Measurements from ENCODE around the gene SLITRK1. TPM values are rescaled to one million over a fixed set of nuclear protein-coding genes. Genes with fewer than 3 reads are reported as not detected.

SLITRK1 gene
- total RNA-seq, 1 experiment from 2014 or later, result 1.9 TPM

DNA sequence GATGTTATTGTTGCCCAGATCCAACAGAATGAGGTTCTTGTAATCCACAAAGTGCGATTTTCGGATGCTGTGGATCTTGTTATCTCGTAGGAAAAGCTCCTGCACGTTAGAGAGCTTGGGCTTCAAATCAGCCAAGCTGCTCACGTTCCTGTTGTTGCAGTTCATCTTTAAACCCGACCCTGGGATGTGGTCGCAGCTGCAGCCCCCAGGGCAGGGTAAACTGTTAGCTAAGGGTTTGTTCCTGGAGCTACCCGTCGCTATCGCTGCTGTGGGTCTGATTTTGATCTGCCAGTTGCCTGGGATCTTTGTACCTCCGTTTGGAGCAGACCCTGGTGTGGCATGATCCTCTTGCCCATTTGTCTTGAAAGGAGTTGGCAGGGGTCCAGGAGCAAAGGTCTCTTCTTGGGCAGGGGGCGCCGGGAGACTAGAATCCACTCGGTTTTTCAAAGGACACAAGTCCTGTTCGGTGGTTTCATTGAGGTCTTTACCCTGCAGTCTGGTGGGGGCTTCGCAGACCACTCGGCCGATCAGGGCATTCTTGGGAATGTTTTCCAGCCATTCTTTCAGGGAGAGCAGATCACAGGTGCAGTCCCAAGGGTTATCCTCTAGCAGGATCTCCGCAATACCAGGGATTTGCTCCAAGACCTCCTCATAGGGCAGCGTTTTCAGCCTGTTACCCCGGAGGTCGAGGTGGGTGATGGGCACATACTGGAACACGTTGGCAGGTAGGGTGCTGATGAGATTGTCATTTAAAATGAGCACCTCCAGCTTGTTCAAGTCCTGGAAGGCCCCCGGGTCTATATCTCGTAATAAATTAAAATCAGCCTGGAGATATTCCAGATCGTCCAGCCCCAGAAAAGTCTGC is 1.8 kb downstream of the SLITRK1 start (continued):
- TF ChIP-seq, protein P1, sequence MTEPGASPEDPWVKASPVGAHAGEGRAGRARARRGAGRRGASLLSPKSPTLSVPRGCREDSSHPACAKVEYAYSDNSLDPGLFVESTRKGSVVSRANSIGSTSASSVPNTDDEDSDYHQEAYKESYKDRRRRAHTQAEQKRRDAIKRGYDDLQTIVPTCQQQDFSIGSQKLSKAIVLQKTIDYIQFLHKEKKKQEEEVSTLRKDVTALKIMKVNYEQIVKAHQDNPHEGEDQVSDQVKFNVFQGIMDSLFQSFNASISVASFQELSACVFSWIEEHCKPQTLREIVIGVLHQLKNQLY (CRISPR knock-in tag; IDR thresholded peaks at IDR 0.05), result no peak
- TF ChIP-seq, protein P2, sequence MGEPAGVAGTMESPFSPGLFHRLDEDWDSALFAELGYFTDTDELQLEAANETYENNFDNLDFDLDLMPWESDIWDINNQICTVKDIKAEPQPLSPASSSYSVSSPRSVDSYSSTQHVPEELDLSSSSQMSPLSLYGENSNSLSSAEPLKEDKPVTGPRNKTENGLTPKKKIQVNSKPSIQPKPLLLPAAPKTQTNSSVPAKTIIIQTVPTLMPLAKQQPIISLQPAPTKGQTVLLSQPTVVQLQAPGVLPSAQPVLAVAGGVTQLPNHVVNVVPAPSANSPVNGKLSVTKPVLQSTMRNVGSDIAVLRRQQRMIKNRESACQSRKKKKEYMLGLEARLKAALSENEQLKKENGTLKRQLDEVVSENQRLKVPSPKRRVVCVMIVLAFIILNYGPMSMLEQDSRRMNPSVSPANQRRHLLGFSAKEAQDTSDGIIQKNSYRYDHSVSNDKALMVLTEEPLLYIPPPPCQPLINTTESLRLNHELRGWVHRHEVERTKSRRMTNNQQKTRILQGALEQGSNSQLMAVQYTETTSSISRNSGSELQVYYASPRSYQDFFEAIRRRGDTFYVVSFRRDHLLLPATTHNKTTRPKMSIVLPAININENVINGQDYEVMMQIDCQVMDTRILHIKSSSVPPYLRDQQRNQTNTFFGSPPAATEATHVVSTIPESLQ (CRISPR knock-in tag; IDR thresholded peaks at IDR 0.05), result no peak
- TF ChIP-seq IRF2 (CRISPR knock-in tag; IDR thresholded peaks at IDR 0.05; ENCODE audit: borderline replicate concordance, low read depth), result no peak
- TF ChIP-seq NFYB (CRISPR knock-in tag; conservative IDR thresholded peaks at IDR 0.05; ENCODE audit: low read depth), result no peak
- no peak for TF ChIP-seq TEAD4 (CRISPR knock-in tag; IDR thresholded peaks at IDR 0.05)
- no peak for TF ChIP-seq FOXK1 (CRISPR knock-in tag; IDR thresholded peaks at IDR 0.05)

DNA sequence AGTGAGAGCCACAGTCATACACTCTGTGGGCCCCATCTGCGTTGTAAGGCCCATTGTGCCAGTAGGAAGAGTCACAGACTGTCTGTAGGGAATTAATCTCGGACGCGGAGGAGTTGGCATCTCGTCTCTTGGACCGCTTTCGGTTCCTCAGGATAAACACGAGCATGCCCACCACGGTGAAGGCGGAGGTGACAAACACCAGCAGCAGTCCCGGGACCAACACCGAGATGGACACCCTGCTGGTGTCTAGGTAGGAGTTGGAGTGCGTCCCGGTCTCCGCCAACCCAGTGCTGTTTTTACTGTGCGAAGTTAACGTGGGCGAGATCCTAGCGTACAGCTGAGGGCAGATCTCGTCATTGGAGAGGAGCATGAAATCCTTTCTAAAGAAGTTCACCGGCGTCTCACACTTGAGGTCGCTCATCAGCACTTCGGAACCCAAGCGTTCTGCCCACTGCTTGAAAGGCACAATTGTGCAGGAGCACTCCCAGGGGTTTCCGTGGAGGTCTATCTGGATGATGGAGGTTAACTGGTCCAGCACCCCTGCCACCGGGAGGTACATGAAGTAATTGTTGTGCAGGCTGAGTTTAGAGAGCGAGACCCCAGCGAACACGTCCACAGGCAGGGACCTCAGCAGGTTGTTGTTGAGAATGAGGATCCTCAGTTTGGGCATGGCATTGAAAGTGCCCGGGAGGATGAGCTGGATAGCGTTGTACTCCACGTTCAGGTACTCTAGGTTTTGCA is 2.7 kb downstream of the SLITRK1 start:
- DNase-seq (ENCODE audit: low spot score) (no peak), ATAC-seq (peak; percentile 5)
- ChIA-PET CTCF (no interaction called here), POLR2A (no interaction called here)
- H3K27me3 Mint-ChIP-seq (ENCODE audit: low read depth), result peaks cover 78% of the 10 kb centered on the region
- H3K27ac Mint-ChIP-seq, result no peak overlapping the region
- no peaks in the 10 kb centered on the region for H3K9me3 Mint-ChIP-seq
- TF ChIP-seq, protein P3, sequence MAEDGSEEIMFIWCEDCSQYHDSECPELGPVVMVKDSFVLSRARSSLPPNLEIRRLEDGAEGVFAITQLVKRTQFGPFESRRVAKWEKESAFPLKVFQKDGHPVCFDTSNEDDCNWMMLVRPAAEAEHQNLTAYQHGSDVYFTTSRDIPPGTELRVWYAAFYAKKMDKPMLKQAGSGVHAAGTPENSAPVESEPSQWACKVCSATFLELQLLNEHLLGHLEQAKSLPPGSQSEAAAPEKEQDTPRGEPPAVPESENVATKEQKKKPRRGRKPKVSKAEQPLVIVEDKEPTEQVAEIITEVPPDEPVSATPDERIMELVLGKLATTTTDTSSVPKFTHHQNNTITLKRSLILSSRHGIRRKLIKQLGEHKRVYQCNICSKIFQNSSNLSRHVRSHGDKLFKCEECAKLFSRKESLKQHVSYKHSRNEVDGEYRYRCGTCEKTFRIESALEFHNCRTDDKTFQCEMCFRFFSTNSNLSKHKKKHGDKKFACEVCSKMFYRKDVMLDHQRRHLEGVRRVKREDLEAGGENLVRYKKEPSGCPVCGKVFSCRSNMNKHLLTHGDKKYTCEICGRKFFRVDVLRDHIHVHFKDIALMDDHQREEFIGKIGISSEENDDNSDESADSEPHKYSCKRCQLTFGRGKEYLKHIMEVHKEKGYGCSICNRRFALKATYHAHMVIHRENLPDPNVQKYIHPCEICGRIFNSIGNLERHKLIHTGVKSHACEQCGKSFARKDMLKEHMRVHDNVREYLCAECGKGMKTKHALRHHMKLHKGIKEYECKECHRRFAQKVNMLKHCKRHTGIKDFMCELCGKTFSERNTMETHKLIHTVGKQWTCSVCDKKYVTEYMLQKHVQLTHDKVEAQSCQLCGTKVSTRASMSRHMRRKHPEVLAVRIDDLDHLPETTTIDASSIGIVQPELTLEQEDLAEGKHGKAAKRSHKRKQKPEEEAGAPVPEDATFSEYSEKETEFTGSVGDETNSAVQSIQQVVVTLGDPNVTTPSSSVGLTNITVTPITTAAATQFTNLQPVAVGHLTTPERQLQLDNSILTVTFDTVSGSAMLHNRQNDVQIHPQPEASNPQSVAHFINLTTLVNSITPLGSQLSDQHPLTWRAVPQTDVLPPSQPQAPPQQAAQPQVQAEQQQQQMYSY (CRISPR knock-in tag; IDR thresholded peaks at IDR 0.05), result no peak
- peak; percentile 50; the same call in 1 of the 2 replicates for TF ChIP-seq ZNF317 (CRISPR knock-in tag; IDR thresholded peaks at IDR 0.05; ENCODE audit: borderline replicate concordance, low read depth)
- no peaks in the 10 kb centered on the region for H3K36me3 Mint-ChIP-seq
- H3K4me3 Mint-ChIP-seq, result peak overlapping the region; percentile 82
- peaks cover 62% of the 10 kb centered on the region for H3K4me1 Mint-ChIP-seq

DNA sequence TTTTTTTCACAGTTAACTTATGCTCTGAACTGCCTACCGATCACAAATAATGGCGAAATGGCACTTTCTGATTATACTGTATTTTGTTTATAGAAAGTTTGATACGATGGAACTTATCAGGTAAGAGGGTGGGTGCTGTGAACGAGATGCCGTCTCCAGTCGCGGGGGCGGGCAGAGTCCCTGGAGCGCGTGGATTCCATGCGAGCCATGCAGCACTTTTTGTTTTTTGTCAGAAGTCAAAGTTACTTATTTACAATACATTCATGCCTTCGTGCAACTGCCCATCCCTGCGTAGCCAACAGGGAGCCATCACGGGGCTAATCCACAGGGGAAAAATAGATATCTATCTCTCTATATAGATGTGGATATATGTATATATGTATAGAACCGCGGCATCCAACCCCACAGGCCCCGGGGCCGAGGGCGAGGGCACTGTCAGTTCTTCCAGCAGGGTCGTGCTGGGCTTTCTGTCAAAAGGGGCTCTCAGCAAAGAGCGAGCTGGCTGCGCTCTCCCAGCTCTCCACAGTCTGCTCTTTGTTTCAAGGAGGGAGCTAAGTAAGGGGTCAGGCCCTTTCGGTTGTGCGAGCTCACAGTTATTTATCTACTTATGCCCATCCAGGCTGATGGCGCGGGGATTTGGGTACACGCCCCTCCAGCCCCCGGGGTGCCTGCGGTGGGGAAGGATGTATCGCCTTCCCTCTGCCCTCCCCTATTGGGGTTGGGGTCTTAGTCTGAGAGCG is 3.4 kb downstream of the SLITRK1 start:
- CTCF ChIA-PET, result no interaction called here
- H3K27me3 Mint-ChIP-seq (ENCODE audit: low read depth), result peaks cover 71% of the 10 kb centered on the region
- no peaks in the 10 kb centered on the region for H3K9me3 Mint-ChIP-seq

More for the DNA sequence above, 3.4 kb downstream of the SLITRK1 start:
- peak overlapping the region; percentile 82 for H3K4me3 Mint-ChIP-seq
- ATAC-seq (peak; percentile 33), DNase-seq (ENCODE audit: low spot score) (peak; percentile 26)
- TF ChIP-seq RORB (CRISPR knock-in tag; IDR thresholded peaks at IDR 0.05) (no peak), ZBTB21 (CRISPR knock-in tag; IDR thresholded peaks at IDR 0.05; ENCODE audit: borderline replicate concordance) (no peak)
- TF ChIP-seq, protein P4, sequence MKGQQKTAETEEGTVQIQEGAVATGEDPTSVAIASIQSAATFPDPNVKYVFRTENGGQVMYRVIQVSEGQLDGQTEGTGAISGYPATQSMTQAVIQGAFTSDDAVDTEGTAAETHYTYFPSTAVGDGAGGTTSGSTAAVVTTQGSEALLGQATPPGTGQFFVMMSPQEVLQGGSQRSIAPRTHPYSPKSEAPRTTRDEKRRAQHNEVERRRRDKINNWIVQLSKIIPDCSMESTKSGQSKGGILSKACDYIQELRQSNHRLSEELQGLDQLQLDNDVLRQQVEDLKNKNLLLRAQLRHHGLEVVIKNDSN (CRISPR knock-in tag; IDR thresholded peaks at IDR 0.05), result no peak
- H3K27ac Mint-ChIP-seq, result no peak overlapping the region
- peaks cover 59% of the 10 kb centered on the region for H3K4me1 Mint-ChIP-seq
- POLR2A ChIA-PET, result no interaction called here
- H3K36me3 Mint-ChIP-seq, result no peaks in the 10 kb centered on the region

All from WTC11 (cell line).